GM12878 (cell line): Measurements from ENCODE around the gene ENO2.

Source experiments
- BRCA1 ChIP-seq: IDR thresholded peaks from 2 replicates; pipeline ENCODE4 v1.6.1; 2011; ENCODE audit warnings: low read depth, low read length, improper control_type of control experiment
- CEBPB ChIP-seq, 2 experiments: fragments of 150-350 bp in 1 of 2; IDR thresholded peaks; 2 replicates each; pipeline ENCODE4 v1.6.1; 2012 to 2014; ENCODE audit warnings: low read depth in 2 of 2, low read length in 2 of 2, borderline replicate concordance in 1 of 2, inconsistent platforms in 1 of 2
- CTCF ChIP-seq, 3 experiments: IDR thresholded peaks in 2 of 3; conservative IDR thresholded peaks in 1 of 3; 2 replicates each; pipeline ENCODE4 v1.5.1; 2011; ENCODE audit warnings: low read depth in 3 of 3, low read length in 3 of 3, mild to moderate bottlenecking in 3 of 3, control low read depth in 2 of 3, moderate library complexity in 2 of 3, inconsistent platforms in 1 of 3, mixed read lengths in 1 of 3; ENCODE audit not compliant: control insufficient read depth in 2 of 3, insufficient read depth in 1 of 3; ENCODE audit errors: extremely low read depth in 1 of 3
- EP300 ChIP-seq, 2 experiments: fragments of 150-350 bp in 1 of 2; IDR thresholded peaks; 2 replicates each; pipeline ENCODE4 v1.6.1; 2011 to 2012; ENCODE audit warnings: low read depth in 2 of 2, low read length in 2 of 2, borderline replicate concordance in 1 of 2, improper control_type of control experiment in 1 of 2, inconsistent platforms in 1 of 2; ENCODE audit not compliant: control insufficient read depth in 1 of 2
- EZH2 ChIP-seq: IDR thresholded peaks from 2 replicates; pipeline ENCODE4 v1.6.1; 2012; ENCODE audit warnings: low read depth, mild to moderate bottlenecking, control low read depth, inconsistent platforms, low read length, borderline replicate concordance; ENCODE audit not compliant: control insufficient read depth
- MAX ChIP-seq: IDR thresholded peaks from 2 replicates; pipeline ENCODE4 v1.6.1; 2012; ENCODE audit warnings: low read depth, low read length, improper control_type of control experiment
- MTA3 ChIP-seq: IDR thresholded peaks from 2 replicates; pipeline ENCODE4 v1.6.1; 2012; ENCODE audit warnings: low read length, inconsistent platforms, borderline replicate concordance
- NFYA ChIP-seq: IDR thresholded peaks from 2 replicates; pipeline ENCODE4 v1.6.1; 2011; ENCODE audit warnings: low read depth, mild to moderate bottlenecking, low read length, improper control_type of control experiment, borderline replicate concordance
- RAD21 ChIP-seq: IDR thresholded peaks from 2 replicates; pipeline ENCODE4 v1.6.1; 2011; ENCODE audit warnings: mild to moderate bottlenecking, low read depth, low read length, moderate library complexity; ENCODE audit not compliant: insufficient read depth
- REST ChIP-seq: IDR thresholded peaks from 2 replicates; pipeline ENCODE4 v1.6.1; 2012; ENCODE audit warnings: mild to moderate bottlenecking, low read depth, low read length

- TF ChIP-seq CEBPB (IDR thresholded peaks at IDR 0.05; ENCODE audit: borderline replicate concordance in 1 of 2, low read depth in 2 of 2, low read length in 2 of 2) (no peak), CTCF (IDR thresholded peaks at IDR 0.05 in 2 of 3, conservative IDR thresholded peaks at IDR 0.05 in 1 of 3; ENCODE audit: control insufficient read depth in 2 of 3, extremely low read depth in 1 of 3, insufficient read depth in 1 of 3, low read depth in 3 of 3, low read length in 3 of 3) (no peak), EZH2 (no peak), RAD21 (no peak), REST (no peak), EP300 (IDR thresholded peaks at IDR 0.05; ENCODE audit: borderline replicate concordance in 1 of 2, control insufficient read depth in 1 of 2, low read depth in 2 of 2, low read length in 2 of 2) (no peak), BRCA1 (no peak), MTA3 (no peak), MAX (no peak), NFYA (no peak)
Measured at GRCh38 chr12:6883683-6884082, 30.7 kb upstream of the ENO2 start.
